GM12892 (cell line): ENCODE data around the gene VARS2.
"Not testable (repeated sequence)": the region's sequence is repeated elsewhere in the genome, so short reads cannot be mapped to it uniquely, and the experiment has no call there.

Experiments used
- POLR2A ChIP-seq: IDR thresholded peaks from 2 replicates; pipeline ENCODE4 v1.6.1; 2011; ENCODE audit warnings: low read depth, low read length, control low read depth
- POLR2AphosphoS5 ChIP-seq: IDR thresholded peaks from 2 replicates; pipeline ENCODE4 v1.6.1; 2011; ENCODE audit warnings: low read depth, low read length, control low read depth

DNA sequence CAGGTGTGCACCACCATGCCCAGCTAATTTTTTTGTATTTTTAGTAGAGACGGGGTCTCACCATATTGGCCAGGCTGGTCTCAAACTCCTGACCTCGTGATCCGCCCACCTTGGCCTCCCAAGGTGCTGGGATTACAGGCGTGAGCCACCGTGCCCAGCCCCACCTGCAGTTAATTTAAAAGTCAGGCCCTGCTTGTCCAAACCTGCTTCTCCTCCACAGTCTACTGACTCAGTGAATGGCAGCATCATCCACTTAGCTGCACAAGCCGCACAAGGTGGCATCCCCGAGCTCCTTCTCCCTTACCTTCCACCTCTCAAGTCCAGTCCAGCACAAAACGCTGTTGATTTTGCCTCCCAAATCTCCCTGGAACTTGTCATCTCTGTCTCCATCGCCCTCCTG, 11.8 kb upstream of the VARS2 start:
- TF ChIP-seq POLR2AphosphoS5, POLR2A: not testable (repeated sequence)
